GM12878 (cell line): Measurements from ENCODE around the gene CPHXL. TPM values are rescaled to one million over a fixed set of nuclear protein-coding genes. Genes with fewer than 3 reads are reported as not detected.

Source experiments
- ATAC-seq: fragments of 200-7000 bp; cut with Tn5 transposase; 3 replicates; pipeline ENCODE4 v1.9.1; 2020; ENCODE audit warnings: mild to moderate bottlenecking, moderate library complexity
- BruUV-seq: library from RNA; stranded (reverse); fragments of 400-500 nt; replicated peaks from 2 replicates; lab custom pipeline; 2021; lab: Mats Ljungman, UMichigan
- CTCF ChIA-PET: fragments of 300-600 bp; sonication (Branson Sonifier 250); formaldehyde crosslinking; extraction: SDS; loops from one replicate; lab custom pipeline; 2021; ENCODE audit warnings: inconsistent platforms; lab: Yijun Ruan, JAX
- POLR2A ChIA-PET: fragments of 350-600 bp; formaldehyde crosslinking; extraction: SDS; loops from one replicate; lab custom pipeline; 2021; ENCODE audit warnings: inconsistent platforms; lab: Charles Lee
- RAD21 ChIA-PET: fragments of 300-600 bp; sonication (Branson Sonifier 250); formaldehyde crosslinking; loops from one replicate; lab custom pipeline; 2023; ENCODE audit warnings: antibody characterized with exemption; ENCODE audit not compliant: unreplicated experiment; lab: Charles Lee
- SMC1A ChIA-PET: fragments of 300-600 bp; sonication (Branson Sonifier 250); formaldehyde crosslinking; loops from one replicate; lab custom pipeline; 2023; ENCODE audit not compliant: unreplicated experiment, uncharacterized antibody; lab: Charles Lee
- DNase-seq: peaks from one replicate; pipeline ENCODE4 v3.0.0-alpha.2; 2011; ENCODE audit warnings: low read depth, low spot score
- FAIRE-seq: peaks from 3 replicates; lab custom pipeline; 2011; peaks lifted over from hg19 to GRCh38; lab: Jason Lieb, UNC
- H2AFZ ChIP-seq: 2 replicates; pipeline ENCODE4 v1.6.0; 2011; ENCODE audit warnings: low read depth, low read length, control low read depth; ENCODE audit not compliant: control insufficient read depth
- H3K27ac ChIP-seq: 2 replicates; pipeline ENCODE4 v1.5.1; 2011; ENCODE audit warnings: control low read depth; ENCODE audit not compliant: control insufficient read depth, insufficient read depth
- H3K27me3 ChIP-seq, 2 experiments: replicated peaks in 1 of 2; 2 replicates each; pipeline versions ENCODE4 v1.6.0 to v1.6.1; 2011; ENCODE audit warnings: low read length in 1 of 2; ENCODE audit not compliant: control insufficient read depth in 2 of 2, insufficient read depth in 2 of 2
- H3K36me3 ChIP-seq, 2 experiments: 2 replicates each; pipeline ENCODE4 v1.5.1; 2011; ENCODE audit warnings: low read length in 1 of 2; ENCODE audit not compliant: control insufficient read depth in 2 of 2, insufficient read depth in 2 of 2
- H3K4me1 ChIP-seq: 2 replicates; pipeline ENCODE4 v1.6.1; 2011; ENCODE audit warnings: mild to moderate bottlenecking, low read length, moderate library complexity, mixed read lengths; ENCODE audit not compliant: control insufficient read depth, insufficient read depth
- H3K4me2 ChIP-seq: 2 replicates; pipeline ENCODE4 v1.6.0; 2011; ENCODE audit warnings: control low read depth; ENCODE audit not compliant: control insufficient read depth, insufficient read depth
- H3K4me3 ChIP-seq: fragments of 200-600 bp; sonication (generic); 2 replicates; pipeline ENCODE4 v1.5.1; 2016
- H3K79me2 ChIP-seq: 2 replicates; pipeline ENCODE4 v1.6.0; 2011; ENCODE audit warnings: low read length; ENCODE audit not compliant: control insufficient read depth, insufficient read depth
- H3K9ac ChIP-seq: 2 replicates; pipeline ENCODE4 v1.8.0; 2011; ENCODE audit warnings: low read length, control low read depth, mixed read lengths; ENCODE audit not compliant: control insufficient read depth, insufficient read depth
- H3K9me3 ChIP-seq: replicated peaks from 3 replicates; pipeline ENCODE4 v1.5.1; 2011; ENCODE audit warnings: mild to moderate bottlenecking, low read length; ENCODE audit not compliant: control insufficient read depth, insufficient read depth
- H4K20me1 ChIP-seq: 2 replicates; pipeline ENCODE4 v1.6.0; 2011; ENCODE audit not compliant: control insufficient read depth, insufficient read depth
- ATF7 ChIP-seq: fragments of 450-650 bp; IDR thresholded peaks from 2 replicates; pipeline ENCODE4 v1.6.1; 2016; ENCODE audit warnings: low read depth, mild to moderate bottlenecking
- CREB1 ChIP-seq: IDR thresholded peaks from 2 replicates; pipeline ENCODE4 v1.6.1; 2012; ENCODE audit warnings: low read depth, mild to moderate bottlenecking, inconsistent platforms
- EGR1 ChIP-seq, 2 experiments: IDR thresholded peaks; 1 replicate in 1 of 2; 2 replicates in 1 of 2; pipeline ENCODE4 v1.6.1; 2011 to 2012; ENCODE audit warnings: low read depth in 2 of 2, low read length in 2 of 2, borderline replicate concordance in 1 of 2, mild to moderate bottlenecking in 1 of 2, moderate library complexity in 1 of 2
- ESRRA ChIP-seq: IDR thresholded peaks from 2 replicates; pipeline ENCODE4 v1.6.1; 2012; ENCODE audit warnings: mild to moderate bottlenecking, low read length, improper control_type of control experiment
- KDM1A ChIP-seq: fragments of 200-600 bp; sonication (generic); IDR thresholded peaks from 2 replicates; pipeline ENCODE4 v1.6.1; 2016; ENCODE audit warnings: borderline replicate concordance
- MYC ChIP-seq: IDR thresholded peaks from 2 replicates; pipeline ENCODE4 v1.6.1; 2011; ENCODE audit warnings: mild to moderate bottlenecking, low read length, moderate library complexity, inconsistent platforms; ENCODE audit not compliant: insufficient read depth, insufficient replicate concordance, insufficient read length, severe bottlenecking
- RAD51 ChIP-seq: fragments of 450-650 bp; IDR thresholded peaks from 2 replicates; pipeline ENCODE4 v1.6.1; 2016; ENCODE audit warnings: moderate library complexity, mild to moderate bottlenecking, inconsistent platforms
- REST ChIP-seq: IDR thresholded peaks from 2 replicates; pipeline ENCODE4 v1.6.1; 2012; ENCODE audit warnings: mild to moderate bottlenecking, low read depth, low read length
- SREBF2 ChIP-seq: IDR thresholded peaks from 2 replicates; pipeline ENCODE4 v1.6.1; 2012; ENCODE audit warnings: mild to moderate bottlenecking, low read length
- STAT1 ChIP-seq: fragments of 450-650 bp; conservative IDR thresholded peaks from 2 replicates; pipeline ENCODE4 v1.6.1; 2014; ENCODE audit warnings: antibody characterized with exemption, mild to moderate bottlenecking
- SUZ12 ChIP-seq: fragments of 200-600 bp; sonication (generic); IDR thresholded peaks from one replicate; pipeline ENCODE4 v1.6.1; 2018; ENCODE audit warnings: antibody characterized with exemption, mild to moderate bottlenecking; ENCODE audit not compliant: unreplicated experiment
- ZBTB4 ChIP-seq: fragments of 450-650 bp; formaldehyde crosslinking; IDR thresholded peaks from 2 replicates; pipeline ENCODE4 v1.4.0; 2022; ENCODE audit warnings: mild to moderate bottlenecking, moderate library complexity
- ZZZ3 ChIP-seq: IDR thresholded peaks from 2 replicates; pipeline ENCODE4 v1.6.1; 2011; ENCODE audit warnings: low read depth; ENCODE audit not compliant: control insufficient read depth, insufficient read length
- WGBS: methylation state at CpG from one replicate; pipeline ENCODE4 v1.1.6; 2016; ENCODE audit warnings: low lambda C conversion rate; ENCODE audit not compliant: insufficient replicate concordance, insufficient coverage; ENCODE audit errors: missing lambda C conversion rate; 5-methylcytosine and 5-hydroxymethylcytosine counted together
- in situ Hi-C: fragments of 300-500 bp; cut with MboI; formaldehyde crosslinking; loops from 9 replicates; pipeline ENCODE4 v1.14.3; 2018; ENCODE audit warnings: mixed read lengths
- intact Hi-C: fragments of 100-400 bp; cut with micrococcal nuclease; formaldehyde crosslinking; loops from one replicate; pipeline ENCODE4 v1.14.2; 2022; ENCODE audit not compliant: unreplicated experiment
- polyA plus RNA-seq, 11 experiments: library from polyadenylated mRNA; depleted of rRNA in 4 of 11; unstranded in 6 of 11; stranded (reverse) in 5 of 11; fragments of >200 nt; fragmentation: Nextera tagmentation in 4 of 11; fragmentation: Illumina TruSeq in 1 of 11; extraction: Ambion mirVana in 4 of 11; extraction: Trizol in 1 of 11; gene quantifications; 1 replicate in 1 of 11; 2 replicates in 10 of 11; pipeline versions ENCODE4 v1.2.1 to v1.2.3, GENCODE V29; 2011 to 2016; ENCODE audit warnings: inconsistent platforms in 2 of 11, missing spikeins in 2 of 11, low read depth in 1 of 11
- total RNA-seq, 4 experiments: library from RNA; depleted of rRNA in 3 of 4; stranded (reverse); fragments of >200 nt in 3 of 4; fragmentation: Illumina TruSeq in 1 of 4; extraction: Trizol in 1 of 4; gene quantifications; 2 replicates each; pipeline versions ENCODE4 v1.2.1 to v1.2.3, GENCODE V29; 2013 to 2021

The CPHXL gene
- total and polyA plus RNA-seq, 10 of the 15 experiments (the other 5 are each of a cell fraction or from before 2014, with no cell fraction given), result 0.13 TPM; not detected in 9

GRCh38 chr16:75742424-75743047, 16.2 kb upstream of the CPHXL start:
- ATAC-seq, result no peak
- Histone ChIP-seq H3K9ac (no peak overlapping the region), H2AFZ (no peak overlapping the region), H3K27me3 (no peaks in the 10 kb centered on the region), H3K36me3 (no peaks in the 10 kb centered on the region), H3K79me2 (no peaks in the 10 kb centered on the region), H3K4me3 (no peak overlapping the region), H3K27ac (no peak overlapping the region), H3K4me2 (no peak overlapping the region), H3K4me1 (peaks cover 3% of the 10 kb centered on the region; the same call in 1 of the 2 replicates), H3K9me3 (peaks cover 2% of the 10 kb centered on the region; the same call in 2 of the 3 replicates)
- intact Hi-C loops, result no loop called here
- SMC1A ChIA-PET, result no interaction called here
- no peak for FAIRE-seq
- 5% methylated on average over 1 of the region's 1 CpG for WGBS
- BruUV-seq, result no TSS peak
- RAD21 ChIA-PET, result no interaction called here
- POLR2A ChIA-PET, result no interaction called here
- DNase-seq, result no peak
- CTCF ChIA-PET, result no interaction called here
- in situ Hi-C loops, result no loop called here
- TF ChIP-seq ZZZ3 (no peak), KDM1A (no peak), MYC (no peak), STAT1 (no peak), RAD51 (no peak), ESRRA (no peak), REST (no peak), SUZ12 (no peak), ATF7 (no peak), CREB1 (no peak), ZBTB4 (no peak), EGR1 (IDR thresholded peaks at IDR 0.05; ENCODE audit: borderline replicate concordance in 1 of 2, low read depth in 2 of 2, low read length in 2 of 2) (no peak), SREBF2 (no peak)
- TF ChIP-seq, all 136 proteins: peak for 0
- no peaks in the 10 kb centered on the region for H4K20me1 ChIP-seq
